Endodermal cell (in vitro differentiated cells): ENCODE measurements around the gene FRY. TPM values are rescaled to one million over a fixed set of nuclear protein-coding genes. Genes with fewer than 3 reads are reported as not detected.
"Not testable (repeated sequence)": the region's sequence is repeated elsewhere in the genome, so short reads cannot be mapped to it uniquely, and the experiment has no call there.

Experiments
- DNase-seq: peaks from one replicate; pipeline ENCODE4 v3.0.0-alpha.2; 2017
- H3K27ac ChIP-seq: 2 replicates; pipeline ENCODE4 v1.5.1; 2013; ENCODE audit warnings: mild to moderate bottlenecking, low read depth, low read length, moderate library complexity
- H3K27me3 ChIP-seq: 2 replicates; pipeline ENCODE4 v1.6.1; 2013; ENCODE audit warnings: mild to moderate bottlenecking, low read length, moderate library complexity; ENCODE audit not compliant: insufficient read depth, control insufficient read depth, poor library complexity, severe bottlenecking
- H3K36me3 ChIP-seq: 2 replicates; pipeline ENCODE4 v1.7.0; 2013; ENCODE audit warnings: mild to moderate bottlenecking, low read length, moderate library complexity; ENCODE audit not compliant: control insufficient read depth, insufficient read depth
- H3K4me1 ChIP-seq: one replicate; pipeline ENCODE4 v1.7.0; 2013; ENCODE audit warnings: low read length; ENCODE audit not compliant: control insufficient read depth, insufficient read depth
- H3K4me3 ChIP-seq: 2 replicates; pipeline ENCODE4 v1.5.1; 2013; ENCODE audit warnings: mild to moderate bottlenecking, low read length, moderate library complexity
- H3K9ac ChIP-seq: 2 replicates; pipeline ENCODE4 v1.6.1; 2013; ENCODE audit warnings: mild to moderate bottlenecking, low read length, moderate library complexity; ENCODE audit not compliant: poor library complexity, severe bottlenecking; ENCODE audit errors: extremely low read depth
- H3K9me3 ChIP-seq: 2 replicates; pipeline ENCODE4 v1.6.1; 2013; ENCODE audit warnings: mild to moderate bottlenecking, low read length, moderate library complexity; ENCODE audit not compliant: control insufficient read depth
- H3K27ac Mint-ChIP-seq: 2 replicates; pipeline ENCODE4 v1.8.0; 2020; ENCODE audit warnings: mixed read lengths
- H3K27me3 Mint-ChIP-seq: 2 replicates; pipeline ENCODE4 v1.8.0; 2021; ENCODE audit warnings: mild to moderate bottlenecking, mixed read lengths; ENCODE audit not compliant: insufficient read depth
- H3K36me3 Mint-ChIP-seq: 2 replicates; pipeline ENCODE4 v1.8.0; 2020; ENCODE audit warnings: low read depth, mixed read lengths
- H3K4me1 Mint-ChIP-seq: 2 replicates; pipeline ENCODE4 v1.8.0; 2020; ENCODE audit warnings: mixed read lengths
- H3K4me3 Mint-ChIP-seq: 2 replicates; pipeline ENCODE4 v1.8.0; 2020; ENCODE audit warnings: mild to moderate bottlenecking, moderate library complexity, mixed read lengths
- H3K9me3 Mint-ChIP-seq: 2 replicates; pipeline ENCODE4 v1.8.0; 2020; ENCODE audit warnings: mild to moderate bottlenecking, mixed read lengths
- WGBS, 2 experiments: methylation state at CpG; one replicate each; pipeline versions ENCODE4 v1.1.5 to v1.1.7; 2013; ENCODE audit warnings: missing lambda C conversion rate in 2 of 2, mixed read lengths in 1 of 2; ENCODE audit not compliant: insufficient coverage in 1 of 2, insufficient read length in 1 of 2; 5-methylcytosine and 5-hydroxymethylcytosine counted together
- total RNA-seq, 2 donors: library from RNA; stranded (reverse); fragmentation: NEBNext Ultra II Directional in 1 of 2; extraction: Animal tissue kit (Norgen Biotek cat#: 25700) in 1 of 2; gene quantifications; 2 replicates in 1 of 2; 3 replicates in 1 of 2; pipeline ENCODE4 v1.2.1, GENCODE V29; 2021
- TF ChIP-seq, protein P1 (sequence below): fragments of 200-600 bp; sonication (generic); conservative IDR thresholded peaks from 2 replicates; pipeline ENCODE4 v1.5.0; 2021; ENCODE audit warnings: antibody characterized with exemption, mild to moderate bottlenecking

FRY gene
- total RNA-seq, 2 donors from 2014 or later, result 20.1 to 30.8 TPM

DNA sequence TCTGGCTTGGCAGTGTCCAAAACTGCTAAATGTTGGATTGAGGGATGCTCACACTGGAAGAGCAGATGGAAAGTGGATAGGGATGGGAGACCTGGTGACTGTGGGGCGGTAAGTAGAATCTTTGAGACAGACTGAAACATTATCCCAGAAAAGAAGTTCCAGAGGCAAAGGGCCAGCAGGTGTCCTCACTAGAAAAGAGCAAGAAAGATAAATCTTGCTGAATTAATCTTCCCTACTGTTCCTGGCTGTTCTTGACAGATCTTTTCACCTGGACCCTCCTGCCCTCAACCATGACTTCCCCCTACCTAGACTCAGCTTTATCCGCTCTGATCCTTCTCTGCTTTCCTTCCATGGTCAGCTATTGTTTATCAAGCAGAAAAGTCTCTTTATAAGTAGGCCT lies 35.0 kb upstream of the FRY start:
- TF ChIP-seq, protein P1, sequence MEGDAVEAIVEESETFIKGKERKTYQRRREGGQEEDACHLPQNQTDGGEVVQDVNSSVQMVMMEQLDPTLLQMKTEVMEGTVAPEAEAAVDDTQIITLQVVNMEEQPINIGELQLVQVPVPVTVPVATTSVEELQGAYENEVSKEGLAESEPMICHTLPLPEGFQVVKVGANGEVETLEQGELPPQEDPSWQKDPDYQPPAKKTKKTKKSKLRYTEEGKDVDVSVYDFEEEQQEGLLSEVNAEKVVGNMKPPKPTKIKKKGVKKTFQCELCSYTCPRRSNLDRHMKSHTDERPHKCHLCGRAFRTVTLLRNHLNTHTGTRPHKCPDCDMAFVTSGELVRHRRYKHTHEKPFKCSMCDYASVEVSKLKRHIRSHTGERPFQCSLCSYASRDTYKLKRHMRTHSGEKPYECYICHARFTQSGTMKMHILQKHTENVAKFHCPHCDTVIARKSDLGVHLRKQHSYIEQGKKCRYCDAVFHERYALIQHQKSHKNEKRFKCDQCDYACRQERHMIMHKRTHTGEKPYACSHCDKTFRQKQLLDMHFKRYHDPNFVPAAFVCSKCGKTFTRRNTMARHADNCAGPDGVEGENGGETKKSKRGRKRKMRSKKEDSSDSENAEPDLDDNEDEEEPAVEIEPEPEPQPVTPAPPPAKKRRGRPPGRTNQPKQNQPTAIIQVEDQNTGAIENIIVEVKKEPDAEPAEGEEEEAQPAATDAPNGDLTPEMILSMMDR, result peak; percentile 16
- H3K36me3 ChIP-seq, result no peaks in the 10 kb centered on the region
- H3K9ac ChIP-seq, result no peak overlapping the region
- Mint-ChIP-seq H3K36me3 (peaks cover 12% of the 10 kb centered on the region), H3K27ac (peak overlapping the region; percentile 14), H3K4me1 (peaks cover 31% of the 10 kb centered on the region), H3K27me3 (no peaks in the 10 kb centered on the region), H3K4me3 (no peak overlapping the region), H3K9me3 (peaks cover 31% of the 10 kb centered on the region)
- 71 to 100% methylated on average over 1 to 2 of the region's 2 CpGs for WGBS, 2 experiments
- no peak overlapping the region for H3K27ac ChIP-seq
- peaks cover 16% of the 10 kb centered on the region for H3K4me1 ChIP-seq
- peaks cover 13% of the 10 kb centered on the region for H3K9me3 ChIP-seq
- H3K27me3 ChIP-seq, result no peaks in the 10 kb centered on the region
- DNase-seq, result no peak
- no peak overlapping the region for H3K4me3 ChIP-seq

- Histone ChIP-seq H3K27me3 (no peaks in the 10 kb centered on the region), H3K9ac (no peak overlapping the region), H3K27ac (no peak overlapping the region), H3K4me1 (peaks cover 16% of the 10 kb centered on the region), H3K4me3 (no peak overlapping the region), H3K36me3 (no peaks in the 10 kb centered on the region), H3K9me3 (peaks cover 13% of the 10 kb centered on the region)
- H3K27ac Mint-ChIP-seq, result peak overlapping the region; percentile 85
- no peaks in the 10 kb centered on the region for H3K27me3 Mint-ChIP-seq
- 65% methylated on average over 1 of the region's 1 CpG; no CpG with 5 or more reads in 1 of the 2 experiments for WGBS, 2 experiments
- TF ChIP-seq, protein P1, result no peak
- no peak overlapping the region for H3K4me3 Mint-ChIP-seq
- peaks cover 12% of the 10 kb centered on the region for H3K36me3 Mint-ChIP-seq
- H3K9me3 Mint-ChIP-seq, result peaks cover 31% of the 10 kb centered on the region
- DNase-seq, result no peak
- peaks cover 34% of the 10 kb centered on the region for H3K4me1 Mint-ChIP-seq
These were observed 33.9 kb upstream of the FRY start for GRCh38 chr13:31997641-31998040.

- WGBS, 2 experiments, result 80 to 97% methylated on average over 1 to 6 of the region's 6 CpGs
- Histone ChIP-seq H3K9me3 (peaks cover 13% of the 10 kb centered on the region), H3K4me1 (peaks cover 16% of the 10 kb centered on the region), H3K4me3 (peak overlapping the region; percentile 24), H3K27ac (no peak overlapping the region), H3K36me3 (no peaks in the 10 kb centered on the region), H3K27me3 (no peaks in the 10 kb centered on the region), H3K9ac (no peak overlapping the region)
- no peaks in the 10 kb centered on the region for H3K27me3 Mint-ChIP-seq
- H3K4me1 Mint-ChIP-seq, result peaks cover 34% of the 10 kb centered on the region
- H3K27ac Mint-ChIP-seq, result peak overlapping the region; percentile 66
- H3K36me3 Mint-ChIP-seq, result peaks cover 12% of the 10 kb centered on the region
- DNase-seq, result no peak
- no peak overlapping the region for H3K4me3 Mint-ChIP-seq
- H3K9me3 Mint-ChIP-seq, result peaks cover 31% of the 10 kb centered on the region
- TF ChIP-seq, protein P1, result no peak
These were observed 33.4 kb upstream of the FRY start for GRCh38 chr13:31998131-31998530.

DNA sequence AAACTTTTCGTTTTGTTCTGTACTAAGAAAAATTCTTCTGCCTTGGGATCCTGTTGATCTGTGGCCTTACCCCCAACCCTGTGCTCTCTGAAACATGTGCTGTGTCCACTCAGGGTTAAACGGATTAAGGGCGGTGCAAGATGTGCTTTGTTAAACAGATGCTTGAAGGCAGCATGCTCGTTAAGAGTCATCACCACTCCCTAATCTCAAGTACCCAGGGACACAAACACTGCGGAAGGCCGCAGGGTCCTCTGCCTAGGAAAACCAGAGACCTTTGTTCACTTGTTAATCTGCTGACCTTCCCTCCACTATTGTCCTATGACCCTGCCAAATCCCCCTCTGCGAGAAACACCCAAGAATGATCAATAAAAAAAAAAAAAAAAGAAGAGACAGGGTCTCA lies 30.8 kb upstream of the FRY start:
- not testable (repeated sequence) for H3K27me3 Mint-ChIP-seq, H3K27ac ChIP-seq, DNase-seq, H3K4me3 ChIP-seq, H3K27me3 ChIP-seq, H3K36me3 ChIP-seq, H3K4me3 Mint-ChIP-seq, H3K9ac ChIP-seq, H3K36me3 Mint-ChIP-seq, H3K27ac Mint-ChIP-seq, H3K9me3 ChIP-seq
- no CpG with 5 or more reads among the region's 7 CpGs for WGBS, 2 experiments
- Mint-ChIP-seq H3K4me1 (peaks cover 32% of the 10 kb centered on the region), H3K9me3 (peaks cover 19% of the 10 kb centered on the region)
- H3K4me1 ChIP-seq, result peaks cover 16% of the 10 kb centered on the region
